Endothelial cell of hepatic sinusoid (primary cell): ENCODE measurements around the gene STAG3.
"Not testable (repeated sequence)": the region's sequence is repeated elsewhere in the genome, so short reads cannot be mapped to it uniquely, and the experiment has no call there.

ENCODE experiments used
- in situ Hi-C: cut with HindIII; loops from 2 replicates; pipeline ENCODE4 v1.10.0; 2017; ENCODE audit warnings: low sequenced_read_pairs

Gene STAG3

GRCh38 chr7:100246121-100246864 lies 68.6 kb downstream of the STAG3 start:
- in situ Hi-C loops, result not testable (repeated sequence)

DNA sequence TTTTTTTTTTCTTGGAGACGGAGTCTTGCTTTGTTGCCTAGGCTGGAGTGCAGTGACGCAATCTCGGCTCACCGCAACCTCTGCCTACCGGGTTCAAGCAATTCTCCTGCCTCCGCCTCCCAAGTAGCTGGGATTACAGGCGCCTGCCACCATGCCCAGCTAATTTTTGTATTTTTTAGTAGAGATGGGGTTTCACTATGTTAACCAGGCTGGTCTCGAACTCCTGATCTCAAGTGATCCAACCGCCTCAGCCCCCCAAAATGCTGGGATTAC lies 69.1 kb downstream of the STAG3 start:
- in situ Hi-C loops, result not testable (repeated sequence)

GRCh38 chr7:100247152-100247757 lies 69.5 kb downstream of the STAG3 start:
- in situ Hi-C loops, result no loop called here

DNA sequence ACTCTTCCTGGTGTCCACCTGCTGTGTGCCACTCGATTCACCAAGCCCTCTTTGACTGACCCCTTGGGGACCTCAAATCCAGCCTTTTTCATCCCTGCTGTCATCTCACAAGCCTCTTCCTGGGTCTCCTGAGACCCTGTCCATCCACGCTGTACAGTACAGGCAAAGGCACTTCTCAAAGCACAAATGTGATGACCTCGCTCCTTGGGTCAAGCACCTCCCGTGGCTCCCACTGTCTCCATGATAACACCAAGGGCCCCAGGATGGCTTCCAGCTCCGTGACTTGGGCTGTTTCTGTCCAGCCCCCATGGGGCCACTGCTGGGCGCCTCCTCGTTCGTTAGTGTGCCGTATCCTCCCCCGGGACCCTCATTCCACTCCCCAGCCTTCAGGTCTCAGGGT lies 70.8 kb downstream of the STAG3 start:
- in situ Hi-C loops, result no loop called here

DNA sequence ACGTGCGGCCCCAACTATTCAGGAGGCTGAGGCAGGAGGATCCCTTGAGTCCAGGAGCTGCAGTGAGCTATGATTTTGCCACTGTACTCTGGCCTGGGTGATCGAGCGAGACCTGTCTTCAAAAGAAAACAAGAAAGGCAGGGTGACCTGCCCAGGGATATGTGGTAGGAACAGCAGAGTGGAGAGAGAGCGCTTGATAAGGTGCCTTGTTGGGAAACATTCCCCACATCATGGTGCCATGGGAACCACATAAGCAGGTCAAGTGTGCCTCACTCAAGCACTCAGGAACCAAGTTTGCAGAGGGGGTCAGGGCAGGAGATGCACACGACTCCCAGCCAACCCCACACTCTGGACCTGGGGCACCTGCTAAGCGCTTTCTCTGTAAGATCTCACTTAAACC lies 79.3 kb downstream of the STAG3 start:
- in situ Hi-C loops, result no loop called here

DNA sequence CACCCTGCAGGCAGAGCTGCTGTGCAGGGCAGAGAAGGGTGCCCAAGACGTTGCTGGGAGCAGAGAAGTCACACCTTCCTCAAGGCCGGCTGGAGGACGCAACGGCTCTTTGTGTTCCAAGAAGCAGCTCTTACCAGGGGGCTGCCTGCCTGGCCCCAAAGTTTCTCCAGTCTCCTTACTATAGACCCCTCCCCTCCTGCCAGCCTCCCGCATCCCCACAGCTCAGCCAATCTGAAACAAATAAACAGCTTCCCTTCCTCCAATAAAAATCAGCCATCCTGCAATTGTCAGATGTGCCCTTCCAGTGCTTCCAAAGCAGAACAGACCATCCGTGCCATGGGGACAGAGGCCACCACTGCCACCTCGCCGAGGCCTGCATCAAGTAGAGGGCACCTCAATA lies 82.3 kb downstream of the STAG3 start:
- in situ Hi-C loops, result not testable (repeated sequence)

GRCh38 chr7:100262896-100263295 lies 85.2 kb downstream of the STAG3 start:
- in situ Hi-C loops, result not testable (repeated sequence)
